HG02970 (cell line): ENCODE measurements around the gene SLC2A8.

ENCODE experiments used
- ATAC-seq: cut with Tn5 transposase; IDR thresholded peaks from one replicate; pipeline ENCODE4 v1.9.1; 2021; ENCODE audit warnings: mild to moderate bottlenecking, moderate library complexity, moderate number of reproducible peaks; ENCODE audit not compliant: unreplicated experiment, low FRiP score

The SLC2A8 gene

GRCh38 chr9:127398715-127399400, 1.9 kb downstream of the SLC2A8 start:
- no peak for ATAC-seq

GRCh38 chr9:127399736-127400269, 2.8 kb downstream of the SLC2A8 start:
- ATAC-seq, result no peak

- no peak for ATAC-seq
Measured at GRCh38 chr9:127402401-127403090, 5.6 kb downstream of the SLC2A8 start.

- no peak for ATAC-seq
Measured at GRCh38 chr9:127403507-127404192, 6.7 kb downstream of the SLC2A8 start.

- ATAC-seq, result no peak
Measured at GRCh38 chr9:127404631-127405030, 7.7 kb downstream of the SLC2A8 start.

- ATAC-seq, result no peak
Measured at GRCh38 chr9:127405344-127406125, 8.6 kb downstream of the SLC2A8 start.

- no peak for ATAC-seq
Measured at GRCh38 chr9:127406799-127407491, 10.0 kb downstream of the SLC2A8 start.

GRCh38 chr9:127407492-127407843, 10.5 kb downstream of the SLC2A8 start:
- ATAC-seq, result no peak

- no peak for ATAC-seq
Measured at GRCh38 chr9:127411122-127411521, 14.2 kb downstream of the SLC2A8 start.

GRCh38 chr9:127415141-127415540, 18.2 kb downstream of the SLC2A8 start:
- no peak for ATAC-seq

- no peak for ATAC-seq
Measured at GRCh38 chr9:127415657-127416056, 18.7 kb downstream of the SLC2A8 start.

GRCh38 chr9:127417131-127418036, 20.4 kb downstream of the SLC2A8 start:
- no peak for ATAC-seq

- no peak for ATAC-seq
Measured at GRCh38 chr9:127418037-127418471, 21.1 kb downstream of the SLC2A8 start.

GRCh38 chr9:127419348-127419747, 22.4 kb downstream of the SLC2A8 start:
- no peak for ATAC-seq

GRCh38 chr9:127421057-127421456, 24.1 kb downstream of the SLC2A8 start:
- ATAC-seq, result no peak

GRCh38 chr9:127422133-127422782, 25.3 kb downstream of the SLC2A8 start:
- no peak for ATAC-seq

- no peak for ATAC-seq
Measured at GRCh38 chr9:127422787-127423186, 25.8 kb downstream of the SLC2A8 start.

GRCh38 chr9:127423476-127423933, 26.5 kb downstream of the SLC2A8 start:
- no peak for ATAC-seq
